ENCODE data around the gene ZEB2.

GRCh38 chr2:144463266-144463665, 56.7 kb downstream of the ZEB2 start:
- TF ChIP-seq SP1 (IDR thresholded peaks at IDR 0.05) = no peak
- TF ChIP-seq TARDBP (IDR thresholded peaks at IDR 0.05) = no peak
- TF ChIP-seq ELF4 (IDR thresholded peaks at IDR 0.05) = no peak
- TF ChIP-seq FOXA1 (IDR thresholded peaks at IDR 0.05) = no peak
- no peak for TF ChIP-seq SUZ12 (IDR thresholded peaks at IDR 0.05)
- TF ChIP-seq FOXM1 (IDR thresholded peaks at IDR 0.05; ENCODE audit: borderline replicate concordance) = no peak
- no peak for TF ChIP-seq FOXK2 (IDR thresholded peaks at IDR 0.05)
- TF ChIP-seq HDGF (IDR thresholded peaks at IDR 0.05; ENCODE audit: borderline replicate concordance) = no peak
- no peak for TF ChIP-seq BHLHE40 (IDR thresholded peaks at IDR 0.05; ENCODE audit: borderline replicate concordance)

Measured in HEK293T (cell line).